ENCODE results near the gene AMER1.

The AMER1 gene

GRCh38 chrX:64182208-64182607, 23.3 kb downstream of the AMER1 start:
- DNase-seq = no peak

GRCh38 chrX:64176876-64177275, 28.6 kb downstream of the AMER1 start:
- DNase-seq = no peak

- no peak for DNase-seq
These were observed 35.5 kb downstream of the AMER1 start for GRCh38 chrX:64169988-64170387.

DNA sequence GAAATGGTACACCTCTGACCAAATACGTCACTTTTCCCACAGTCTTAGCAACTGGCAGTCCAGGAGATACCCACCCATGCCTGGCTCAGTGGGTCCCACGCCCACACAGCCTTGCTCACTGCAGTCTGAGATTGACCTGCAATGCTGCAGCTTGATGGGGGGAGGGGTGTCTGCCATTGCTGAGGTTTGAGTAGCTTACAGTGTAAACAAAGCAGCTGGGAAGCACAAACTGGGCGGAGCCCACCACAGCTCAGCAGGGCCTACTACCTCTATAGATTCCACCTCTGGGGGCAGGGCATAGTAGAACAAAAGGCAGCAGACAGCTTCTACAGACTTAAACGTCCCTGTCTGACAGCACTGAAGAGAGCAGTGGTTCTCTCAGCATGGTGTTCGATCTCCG, 52.7 kb downstream of the AMER1 start:
- no peak for DNase-seq

GRCh38 chrX:64151911-64152310, 53.6 kb downstream of the AMER1 start:
- no peak for DNase-seq

- no peak for DNase-seq
These were observed 54.7 kb downstream of the AMER1 start for GRCh38 chrX:64150775-64151174.
